DMS79 (cell line): Measurements from ENCODE around the gene TMOD1.
"Not testable (repeated sequence)": the region's sequence is repeated elsewhere in the genome, so short reads cannot be mapped to it uniquely, and the experiment has no call there.

Experiments used
- DNase-seq: peaks from one replicate; lab custom pipeline; 2025; lab: John Stamatoyannopoulos, UW

TMOD1 gene

DNA sequence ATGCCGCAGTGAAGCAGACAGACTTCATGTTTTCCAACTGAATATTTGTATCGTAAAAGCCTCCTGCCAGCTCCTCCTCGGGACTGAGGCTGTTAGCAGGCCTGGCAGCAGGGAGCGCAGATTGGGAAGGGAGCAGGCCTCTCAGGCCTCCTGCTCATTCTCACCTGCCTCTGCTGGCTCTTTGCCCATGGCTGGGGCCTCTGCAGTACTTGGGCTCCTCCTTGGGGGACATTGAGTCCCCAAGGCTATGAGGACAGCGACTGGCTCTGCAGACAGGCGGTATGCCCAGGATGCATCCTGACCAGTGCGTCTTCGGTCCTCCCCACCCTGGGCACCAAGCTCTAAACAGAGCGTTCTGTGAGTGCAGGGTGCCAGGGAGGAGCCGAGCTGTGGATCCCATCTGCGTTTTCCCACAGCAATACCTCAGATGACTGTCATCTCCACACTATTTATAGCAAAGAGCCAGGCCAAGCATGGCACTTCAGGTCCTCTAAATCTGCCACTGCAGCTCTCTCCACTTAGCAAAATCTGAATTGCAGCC lies 93.0 kb downstream of the TMOD1 start:
- peak; percentile 12 for DNase-seq

DNA sequence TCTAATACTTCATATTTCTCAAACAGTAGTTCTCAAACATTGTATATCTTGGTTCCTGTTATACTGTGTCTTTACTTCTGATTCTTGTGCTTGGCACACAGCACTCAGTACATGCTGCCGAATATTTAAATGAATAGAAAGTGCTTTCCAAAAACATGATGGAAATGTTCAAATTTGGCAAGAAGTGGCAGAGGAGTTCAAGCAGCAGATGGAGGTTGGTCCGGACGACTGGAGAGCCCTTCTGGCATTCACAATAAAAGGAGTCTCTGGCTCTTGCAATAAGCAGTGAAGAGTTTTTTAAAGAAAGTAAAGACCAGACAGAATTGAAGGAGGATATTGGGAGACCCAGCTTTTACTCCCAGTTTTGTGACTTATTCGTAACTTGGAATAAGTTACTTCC lies 95.4 kb downstream of the TMOD1 start:
- no peak for DNase-seq

DNA sequence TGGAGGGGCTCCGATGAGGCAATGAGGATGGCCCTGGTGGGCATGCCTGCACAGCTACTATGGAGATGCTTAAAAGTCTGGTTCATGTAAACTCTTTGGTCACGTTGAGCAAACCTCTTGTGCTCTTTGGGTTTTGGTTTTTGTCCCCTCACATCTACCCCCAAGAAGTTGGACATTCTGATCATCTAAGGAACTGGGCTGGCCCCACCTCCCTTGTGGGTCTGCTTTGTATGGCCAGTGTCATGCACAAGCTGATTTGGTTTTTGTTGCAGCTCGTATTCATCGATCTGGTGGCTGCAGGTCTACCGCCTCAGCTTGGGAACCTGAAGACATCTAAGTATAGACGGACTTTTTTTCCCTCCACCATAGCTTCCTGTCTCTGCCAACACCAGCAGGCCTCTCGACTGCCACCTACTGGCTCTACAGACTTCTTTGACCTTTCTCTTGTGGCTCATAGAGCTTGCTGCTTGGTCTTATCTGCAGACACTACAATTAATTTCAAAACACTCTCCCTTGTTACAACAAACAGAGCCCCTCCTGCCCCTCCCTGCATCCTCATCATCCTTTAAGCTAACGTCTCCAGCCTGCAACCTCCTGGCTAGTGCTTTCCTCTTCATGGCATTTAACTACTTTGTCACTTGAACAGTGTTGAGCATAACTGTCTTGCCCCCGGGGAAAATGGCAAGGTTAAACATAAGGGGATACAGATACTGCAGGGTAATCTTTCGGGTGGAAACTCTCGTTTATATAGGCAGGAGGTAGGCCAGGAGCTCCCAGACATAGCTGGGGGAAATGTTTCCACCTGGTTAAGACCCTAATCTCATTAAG lies 97.2 kb downstream of the TMOD1 start:
- DNase-seq, result no peak

DNA sequence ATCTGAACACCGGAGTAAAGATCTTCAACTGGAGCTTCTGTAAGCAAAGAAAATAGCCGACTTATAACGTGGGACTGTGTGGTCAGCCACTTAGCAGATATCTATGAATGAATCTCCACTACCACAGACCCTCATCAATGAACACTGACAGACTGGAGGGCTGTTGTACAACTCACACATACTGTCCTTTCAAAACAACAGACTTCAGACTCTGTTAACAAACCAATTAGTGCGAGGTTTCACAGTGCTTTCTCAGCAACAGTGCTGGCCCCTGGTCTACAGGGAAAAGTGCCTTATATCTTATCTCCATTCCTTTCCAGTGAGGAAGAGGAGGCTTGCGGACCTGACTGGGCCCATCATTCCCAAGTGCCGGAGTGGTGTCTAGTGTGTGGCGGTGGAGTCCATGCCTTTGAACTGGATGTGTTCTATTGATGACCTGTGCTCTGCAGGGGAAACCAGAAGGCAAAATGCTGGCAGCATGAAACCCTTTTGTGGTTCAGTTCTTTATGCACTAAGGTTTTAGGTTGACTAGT lies 97.9 kb downstream of the TMOD1 start:
- DNase-seq, result no peak

DNA sequence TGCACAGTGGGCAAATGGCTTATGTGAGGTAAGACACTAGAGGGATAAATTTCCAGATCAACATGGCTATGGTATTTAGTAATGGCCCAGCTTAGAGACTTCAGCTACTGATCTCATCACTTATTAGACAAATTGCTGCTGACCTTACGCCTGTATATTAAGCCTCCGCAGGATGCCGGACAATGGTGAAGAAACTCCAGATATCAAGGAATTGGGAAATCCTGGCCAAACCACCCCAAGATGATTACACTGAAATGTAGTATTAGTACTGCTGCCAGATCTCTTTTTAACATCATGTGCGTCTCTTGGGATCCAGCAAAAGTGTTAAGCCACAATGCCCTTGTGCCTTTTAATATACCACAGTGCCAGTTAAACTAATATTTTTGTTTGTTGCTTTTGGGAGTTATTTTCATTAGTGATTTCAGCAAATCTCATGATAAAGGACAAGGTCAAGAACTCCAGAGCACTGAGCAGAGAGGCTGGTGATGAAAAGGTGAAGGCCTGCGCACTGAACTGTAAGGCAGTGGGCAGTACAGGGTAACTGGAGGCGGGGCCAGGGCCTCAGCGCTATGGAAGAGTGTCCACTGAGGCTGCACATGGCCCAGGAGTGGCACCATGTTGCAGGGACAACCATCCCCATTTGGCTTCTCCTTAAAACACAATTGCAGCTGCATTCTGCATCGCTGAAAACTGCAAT lies 99.2 kb downstream of the TMOD1 start:
- DNase-seq, result no peak

DNA sequence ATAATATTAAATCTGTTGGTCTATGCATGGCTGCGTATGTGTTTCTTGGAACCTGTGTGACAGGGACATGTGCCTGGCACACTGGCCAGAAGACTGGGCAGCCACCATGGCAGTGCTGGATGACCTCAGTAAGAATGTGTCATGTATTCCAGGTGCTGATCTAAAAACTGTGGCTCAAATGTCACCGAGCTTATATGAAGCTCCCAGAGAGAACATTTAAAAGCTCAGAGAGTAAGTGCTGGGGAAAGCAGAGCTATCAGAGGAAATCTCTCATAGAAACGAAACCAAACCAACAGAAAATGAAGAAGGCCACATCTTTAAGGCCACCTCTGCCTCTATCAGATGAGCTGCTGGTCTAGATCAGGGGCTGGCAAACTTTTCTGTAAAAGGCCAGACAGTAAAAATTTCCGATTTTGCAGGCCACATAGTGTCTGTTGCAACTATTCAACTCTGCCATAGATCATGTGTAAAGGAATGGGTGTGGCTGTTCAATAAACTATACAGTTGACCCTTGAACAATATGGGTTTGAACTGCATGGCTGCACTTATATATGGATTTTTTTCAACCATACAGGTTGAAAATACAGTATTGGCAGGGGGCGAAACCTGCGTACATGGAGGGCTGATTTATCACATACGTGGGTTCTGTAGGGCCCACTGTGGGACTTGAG lies 99.9 kb downstream of the TMOD1 start:
- no peak for DNase-seq

DNA sequence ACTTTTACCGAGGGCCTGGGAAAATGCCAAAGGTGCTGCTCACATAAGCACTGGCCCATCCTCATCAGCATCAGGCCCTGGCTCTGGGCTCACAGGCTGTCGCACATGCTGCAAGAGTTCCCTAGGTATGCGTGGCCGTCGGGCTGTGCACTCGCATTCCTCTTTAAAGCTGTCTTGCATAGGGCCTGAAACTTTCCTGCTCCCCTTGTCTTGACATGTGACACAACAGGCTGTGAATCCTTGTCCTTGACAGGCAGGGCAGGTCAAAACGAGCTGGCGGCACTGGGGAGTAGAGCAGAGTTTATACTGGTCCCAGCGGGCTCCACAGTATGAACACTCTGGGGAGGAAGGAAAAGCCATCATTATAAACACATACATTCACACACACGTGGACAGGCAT lies 101.0 kb downstream of the TMOD1 start:
- DNase-seq, result no peak

DNA sequence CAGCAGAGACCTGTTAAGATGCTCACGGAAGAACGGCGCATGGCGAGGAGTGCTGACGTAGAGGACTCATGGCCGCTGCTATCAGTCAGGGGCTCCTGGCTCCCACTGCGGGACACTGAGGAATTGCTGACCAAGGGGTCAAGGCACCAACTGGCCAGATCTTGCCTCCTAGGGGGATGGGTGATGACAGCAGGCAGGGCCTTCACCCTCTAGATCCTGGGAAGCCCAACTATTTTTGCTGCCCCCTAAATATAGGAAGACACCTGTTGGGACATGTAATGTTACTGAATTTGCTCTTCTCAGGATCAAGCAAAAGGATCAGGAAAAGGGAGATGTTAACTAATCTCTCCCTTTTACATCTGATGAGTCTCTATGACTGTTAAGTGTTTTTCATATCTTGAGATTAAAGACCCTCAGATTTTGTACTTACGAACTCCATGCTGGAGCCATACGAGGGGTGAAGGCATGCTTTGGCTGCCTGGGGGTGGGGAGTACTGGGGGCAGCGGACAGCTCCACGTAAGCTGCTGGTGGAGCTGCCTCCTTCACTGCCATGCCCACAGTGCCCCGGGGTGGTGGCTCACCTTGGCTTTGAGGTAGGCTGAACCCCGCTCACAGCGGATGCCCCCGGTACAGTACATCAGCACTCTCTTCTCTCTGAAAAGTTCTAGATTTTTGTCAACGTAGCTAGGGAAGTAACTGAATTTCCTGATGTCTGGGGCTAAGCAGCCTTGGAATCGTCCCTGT lies 103.6 kb downstream of the TMOD1 start:
- no peak for DNase-seq

DNA sequence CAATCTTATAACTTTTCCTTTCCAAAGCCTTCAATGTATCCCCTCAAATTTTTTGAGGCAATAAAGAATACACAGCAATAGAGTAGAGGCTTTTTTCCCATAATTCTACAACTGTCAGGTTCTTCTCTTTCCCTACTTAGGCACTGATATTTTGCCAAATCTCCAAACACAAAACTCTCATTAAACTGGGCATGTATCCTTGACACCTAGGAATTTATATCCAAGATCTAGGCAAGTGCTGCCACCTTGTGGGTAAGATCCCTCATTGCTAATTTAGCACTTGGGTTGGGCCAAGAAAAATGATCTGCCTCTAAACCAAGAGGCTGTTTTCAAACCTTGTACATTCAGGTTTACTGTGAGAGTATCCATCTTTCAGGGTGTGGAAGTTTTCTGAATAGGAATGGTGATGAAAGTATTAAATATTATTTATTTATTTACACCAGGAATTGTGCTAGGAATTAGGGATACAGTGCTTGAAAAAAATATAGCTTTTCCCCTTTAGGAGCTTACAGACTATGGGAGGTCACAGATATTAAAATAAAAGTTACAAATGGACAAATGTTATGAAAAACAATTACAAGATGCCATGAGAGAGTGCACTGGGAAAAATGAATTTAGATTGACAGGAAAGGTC lies 114.1 kb downstream of the TMOD1 start:
- no peak for DNase-seq

DNA sequence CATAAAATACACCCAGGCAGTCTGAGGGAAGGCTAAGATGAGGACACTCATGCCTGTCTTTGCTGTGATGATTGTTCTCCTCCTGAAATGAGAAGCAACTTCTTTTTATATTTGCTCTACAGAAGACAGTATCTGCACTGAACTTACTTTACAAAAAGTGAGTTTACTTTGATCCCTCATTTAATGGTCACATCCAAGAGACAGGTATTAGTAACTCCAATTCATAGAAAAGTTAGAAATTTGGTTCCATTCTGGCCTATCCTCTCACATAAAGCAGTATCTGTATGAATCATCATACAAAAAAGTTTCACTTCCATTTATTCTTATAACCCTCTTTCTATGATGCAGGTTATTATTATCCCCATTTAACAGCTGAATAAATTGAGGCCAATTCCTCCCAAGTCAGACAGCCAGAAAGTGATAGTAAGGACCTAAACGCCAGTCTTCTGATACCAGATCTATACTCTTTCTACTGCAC lies 116.5 kb downstream of the TMOD1 start:
- no peak for DNase-seq

DNA sequence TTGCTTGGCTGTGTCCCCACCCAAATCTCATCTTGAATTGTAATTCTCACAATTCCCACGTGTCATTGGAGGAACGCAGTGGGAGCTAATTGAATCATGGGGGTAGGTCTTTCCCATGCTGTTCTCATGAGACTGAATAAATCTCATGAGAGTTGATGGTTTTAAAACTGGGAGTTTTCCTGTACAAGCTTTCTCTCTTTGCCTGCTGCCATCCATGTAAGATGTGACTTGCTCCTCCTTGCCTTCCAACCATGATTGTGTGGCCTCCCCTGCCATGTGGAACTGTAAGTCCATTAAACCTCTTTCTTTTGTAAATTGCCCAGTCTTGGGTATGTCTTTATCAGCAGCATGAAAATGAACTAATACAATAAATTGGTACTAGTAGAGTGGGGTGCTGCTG lies 118.6 kb downstream of the TMOD1 start:
- not testable (repeated sequence) for DNase-seq

DNA sequence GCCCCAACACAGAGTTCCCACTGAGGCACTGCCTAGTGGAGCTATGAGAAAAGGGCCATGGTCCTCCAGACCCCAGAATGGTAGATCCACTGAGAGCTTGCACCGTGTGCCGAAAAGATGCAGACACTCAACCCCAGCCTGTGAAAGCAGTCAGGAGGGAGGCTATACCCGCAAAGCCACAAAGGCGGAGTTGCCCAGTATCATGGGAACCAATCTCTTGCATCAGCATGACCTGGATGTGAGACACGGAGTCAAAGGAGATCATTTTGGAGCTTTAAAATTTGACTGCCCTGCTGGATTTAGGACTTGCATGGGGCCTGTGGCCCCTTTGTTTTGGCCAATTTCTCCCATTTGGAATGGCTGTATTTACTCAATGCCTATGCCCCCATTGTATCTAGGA lies 121.0 kb downstream of the TMOD1 start:
- DNase-seq, result not testable (repeated sequence)

DNA sequence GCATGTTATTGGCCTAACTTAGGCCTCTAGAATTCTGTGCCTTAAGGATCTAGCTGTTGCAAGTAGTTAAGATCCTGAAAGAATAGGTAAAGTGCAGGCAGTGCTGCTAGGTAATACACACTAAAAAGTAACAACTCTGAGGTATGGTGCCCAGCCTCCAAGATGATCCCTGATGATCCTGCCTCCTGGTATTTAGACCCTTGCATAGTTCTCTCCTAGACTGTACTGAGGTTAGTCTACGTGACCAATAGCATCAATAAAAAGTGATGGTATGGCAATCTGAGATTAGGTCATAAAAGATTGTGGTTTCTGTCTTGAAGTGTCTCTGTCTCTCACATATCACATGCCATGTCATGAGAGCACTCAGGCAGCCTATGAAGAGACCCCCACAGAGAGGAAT lies 122.5 kb downstream of the TMOD1 start:
- no peak for DNase-seq

DNA sequence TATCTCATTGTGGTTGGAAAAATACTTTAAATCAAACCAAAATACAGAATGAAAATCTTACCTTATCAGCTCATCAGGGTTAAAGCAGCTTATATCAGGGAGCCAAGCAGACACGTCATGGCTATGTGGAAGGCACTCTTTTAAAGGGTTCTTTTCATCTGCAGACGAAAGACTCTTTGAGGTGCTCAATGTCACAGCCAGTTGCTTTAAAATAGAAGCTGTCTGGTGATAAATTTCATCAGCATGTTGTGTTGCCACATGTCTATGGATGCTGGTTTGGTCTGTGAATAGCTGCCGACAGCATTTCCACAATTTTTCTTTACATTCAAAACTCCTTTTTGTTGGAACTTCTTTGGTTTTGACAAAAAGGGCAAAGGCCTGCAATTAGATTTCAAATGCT lies 124.2 kb downstream of the TMOD1 start:
- no peak for DNase-seq

DNA sequence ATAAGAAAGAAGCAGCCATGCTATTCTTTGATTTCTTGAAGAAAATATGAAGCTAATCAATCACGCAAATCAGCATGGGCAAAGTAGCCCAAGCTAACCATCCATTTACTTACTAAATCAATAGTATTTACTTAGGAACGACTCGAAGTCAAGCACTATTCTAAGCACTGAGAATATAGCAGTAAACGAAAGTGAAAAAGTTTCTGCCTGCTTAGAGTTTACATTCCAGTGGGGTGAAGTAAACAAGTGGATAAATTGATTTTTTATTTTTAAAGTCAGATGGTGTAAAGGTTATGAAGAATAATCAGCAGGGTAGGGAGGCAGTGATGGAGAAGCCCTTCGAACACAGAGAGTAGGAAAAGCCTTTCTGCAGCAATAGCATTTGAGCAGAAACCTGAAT lies 126.2 kb downstream of the TMOD1 start:
- no peak for DNase-seq

DNA sequence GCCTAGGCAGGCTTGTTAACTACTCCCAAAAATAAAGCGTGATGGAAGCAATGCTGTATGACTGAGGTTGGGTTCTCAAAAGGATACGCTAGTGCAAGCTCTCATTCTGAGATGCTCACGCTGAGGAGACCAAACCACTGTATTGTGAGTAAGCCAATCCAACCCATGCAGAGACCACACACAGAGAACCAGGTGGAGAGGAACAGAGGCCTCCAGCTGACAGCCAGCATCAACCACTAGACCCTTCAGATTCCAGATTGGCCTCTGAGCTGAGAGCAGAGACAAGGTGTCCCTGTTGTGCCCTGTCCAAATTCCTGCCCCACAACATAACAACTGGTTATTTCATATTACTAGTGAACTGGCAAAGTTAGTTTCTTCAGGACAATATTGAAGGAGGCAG lies 127.2 kb downstream of the TMOD1 start:
- DNase-seq, result no peak

DNA sequence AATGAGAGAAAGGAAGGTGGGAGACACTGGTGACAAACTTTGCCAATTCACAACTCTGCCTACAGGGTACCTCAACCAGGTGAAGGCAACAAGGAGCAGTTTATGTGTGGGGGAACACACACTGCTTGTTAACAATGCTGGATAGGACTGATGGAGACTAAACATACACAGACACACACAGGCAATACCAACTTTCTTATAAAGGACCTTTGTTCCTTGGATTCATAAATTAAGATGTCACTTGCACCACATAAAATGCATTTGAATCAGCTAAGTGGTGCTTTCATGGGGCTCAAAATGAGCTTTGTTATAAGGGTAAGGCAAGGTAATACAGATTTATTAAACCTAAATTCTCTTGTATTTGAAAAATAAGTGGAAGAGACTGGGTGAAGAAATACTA lies 127.7 kb downstream of the TMOD1 start:
- no peak for DNase-seq

DNA sequence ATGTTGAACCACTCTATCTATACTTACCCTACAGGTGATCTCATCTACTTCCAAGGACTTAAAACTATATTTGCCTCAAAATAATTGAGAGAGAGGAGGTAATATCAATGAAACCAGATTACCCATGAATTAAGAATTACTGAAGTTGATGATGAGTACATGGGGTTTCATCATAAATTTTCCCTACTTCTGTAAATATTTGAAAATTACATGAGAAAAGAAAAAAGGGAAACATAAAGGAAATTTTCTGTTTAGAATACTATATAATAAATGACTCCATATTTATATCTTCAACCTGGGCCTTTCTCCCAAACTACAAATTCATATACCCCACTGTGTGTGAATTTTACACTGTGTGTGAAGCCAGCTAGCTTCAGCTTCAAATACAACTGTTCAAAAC lies 129.1 kb downstream of the TMOD1 start:
- DNase-seq, result no peak

DNA sequence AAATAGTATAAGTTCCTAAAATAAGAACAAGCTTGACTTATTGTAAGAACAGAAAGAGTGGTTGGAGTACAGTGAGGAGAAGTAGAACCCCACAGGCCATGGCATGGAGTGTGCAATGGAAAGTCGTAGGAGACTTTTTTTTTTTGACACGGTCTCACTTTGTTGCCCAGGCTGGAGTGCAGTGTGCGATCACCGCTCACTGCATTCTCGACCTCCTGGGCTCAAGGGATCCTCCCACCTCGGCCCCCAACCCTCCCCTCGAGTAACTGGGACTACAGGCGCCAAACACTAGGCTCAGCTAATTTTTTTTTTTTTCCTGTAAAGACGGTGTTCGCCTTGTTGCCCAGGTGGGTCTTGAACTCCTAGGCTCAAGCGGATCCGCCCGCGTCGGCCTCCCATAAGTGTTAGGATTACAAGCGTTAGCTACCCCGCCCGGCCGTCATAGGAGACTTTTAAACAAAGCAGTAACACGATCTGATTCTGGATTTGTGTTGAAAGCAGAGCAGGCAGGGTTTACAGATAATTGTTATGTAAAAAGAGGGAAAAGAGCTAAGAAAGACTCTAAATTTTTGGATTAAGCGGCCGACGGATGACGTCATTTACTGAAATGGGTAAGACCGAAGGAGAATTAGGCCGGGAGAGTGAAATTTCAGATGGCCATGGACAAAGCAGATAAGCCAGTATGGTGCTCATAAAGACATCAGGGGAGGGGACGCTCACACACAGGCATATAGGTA lies 130.9 kb downstream of the TMOD1 start:
- DNase-seq, result no peak
